Frontal cortex (tissue), 4 donors: Measurements from ENCODE around the gene PTPRN2. TPM values are rescaled to one million over a fixed set of nuclear protein-coding genes. Genes with fewer than 3 reads are reported as not detected.

ENCODE experiments used
- DNase-seq, 2 donors: peaks; one replicate each; pipeline ENCODE4 v3.0.0; 2012; ENCODE audit warnings: low spot score in 2 of 2
- FAIRE-seq: peaks from 2 replicates; lab custom pipeline; 2012; peaks lifted over from hg19 to GRCh38; lab: Jason Lieb, UNC
- total RNA-seq: library from RNA; depleted of rRNA; stranded (reverse); fragments of >200 nt; gene quantifications from one replicate; pipeline ENCODE4 v1.2.3, GENCODE V29; 2014
- donor health status: control.
- donor health status: control.
- donor health status: control.

The PTPRN2 gene
- total RNA-seq, 1 donor from 2014 or later: 52.2 TPM

DNA sequence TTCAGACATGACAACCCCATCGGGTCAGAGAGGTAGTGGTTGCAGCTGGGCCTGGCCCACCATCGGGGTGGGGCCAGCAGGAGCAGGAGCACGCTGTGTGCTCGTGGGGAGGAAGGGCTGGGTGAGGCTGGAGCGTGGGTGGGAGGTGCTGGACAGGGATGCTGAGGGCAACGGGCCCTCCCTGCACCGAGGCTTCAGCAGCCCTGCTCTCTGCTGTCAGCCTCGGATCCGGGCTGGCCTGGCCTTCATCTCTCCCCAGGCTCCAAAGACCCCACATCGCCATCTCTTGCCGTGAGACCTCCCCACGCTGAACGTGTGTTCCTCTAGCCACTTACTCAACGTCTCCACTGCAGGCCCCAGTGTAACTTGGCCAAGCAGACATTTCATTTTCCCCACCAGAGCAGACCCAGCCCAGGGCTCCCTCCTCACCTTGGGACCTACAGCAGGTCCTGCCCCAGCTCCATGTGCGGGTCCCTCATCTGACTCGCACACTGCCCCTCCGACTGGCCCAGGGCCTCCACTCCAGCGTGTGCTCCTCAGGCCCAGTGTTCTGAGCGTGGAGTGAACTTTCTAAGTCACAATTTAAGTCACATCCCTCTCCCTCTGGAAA is 788.4 kb downstream of the PTPRN2 start:
- FAIRE-seq (no peak), DNase-seq (no peak)

DNA sequence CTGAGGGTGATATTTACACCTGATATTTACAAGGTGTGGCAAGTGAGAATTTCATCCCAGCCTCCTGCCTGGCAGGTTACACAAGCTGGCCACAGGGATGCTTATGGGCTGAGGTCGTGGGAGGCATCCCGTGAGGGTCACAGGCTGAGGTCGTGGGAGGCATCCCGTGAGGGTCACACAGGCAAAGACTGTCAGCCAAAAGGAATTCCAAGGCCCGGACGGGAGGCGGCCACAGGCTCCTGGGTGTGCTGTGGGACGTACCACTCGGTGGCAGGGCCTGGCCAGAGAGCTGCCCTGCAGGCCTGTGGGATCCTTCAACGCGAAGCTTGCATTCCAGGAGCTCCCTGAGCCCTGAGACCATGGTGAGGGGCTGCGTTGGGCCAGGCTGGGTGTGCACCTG is 790.3 kb downstream of the PTPRN2 start:
- FAIRE-seq: no peak

DNA sequence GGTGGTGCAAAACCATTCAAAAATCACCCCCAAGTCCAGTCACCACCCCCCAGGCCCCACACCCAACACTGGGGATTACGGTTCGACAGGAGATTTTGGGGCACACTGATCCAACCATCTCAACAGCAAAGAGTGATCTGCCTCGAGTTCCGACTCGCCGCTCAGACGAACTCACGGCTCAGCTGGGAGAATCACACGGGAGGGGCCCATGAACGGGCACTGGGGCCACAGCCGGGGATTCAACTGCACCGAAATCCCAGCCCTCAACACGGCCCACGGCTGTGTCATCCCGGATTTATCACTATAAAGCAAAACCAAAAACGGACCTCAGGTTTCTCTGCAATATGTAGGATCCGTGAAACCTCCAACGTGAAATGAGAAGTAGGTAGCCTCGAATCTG is 790.8 kb downstream of the PTPRN2 start:
- no peak for DNase-seq
- no peak for FAIRE-seq

More for the DNA sequence above, 790.3 kb downstream of the PTPRN2 start:
- DNase-seq: no peak

DNA sequence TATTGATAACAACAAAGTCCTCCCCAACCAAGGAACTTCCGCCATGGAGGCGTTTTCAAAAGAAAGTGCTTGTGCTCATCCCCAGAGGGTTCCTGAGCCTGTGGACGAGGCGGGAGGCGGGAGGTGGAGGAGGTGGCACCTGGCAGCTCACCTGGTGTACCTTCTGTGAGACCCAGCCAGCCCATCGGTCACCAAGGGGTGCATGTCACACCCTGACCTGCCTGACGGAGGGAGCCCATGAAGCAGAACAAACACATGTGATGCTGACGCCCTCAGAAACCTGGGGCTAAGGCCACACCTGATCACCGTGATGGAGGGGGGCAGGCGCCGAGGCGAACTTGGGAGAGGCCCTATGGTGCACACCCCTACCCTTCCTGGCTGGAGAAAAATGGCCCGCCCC is 792.0 kb downstream of the PTPRN2 start:
- FAIRE-seq: no peak

DNA sequence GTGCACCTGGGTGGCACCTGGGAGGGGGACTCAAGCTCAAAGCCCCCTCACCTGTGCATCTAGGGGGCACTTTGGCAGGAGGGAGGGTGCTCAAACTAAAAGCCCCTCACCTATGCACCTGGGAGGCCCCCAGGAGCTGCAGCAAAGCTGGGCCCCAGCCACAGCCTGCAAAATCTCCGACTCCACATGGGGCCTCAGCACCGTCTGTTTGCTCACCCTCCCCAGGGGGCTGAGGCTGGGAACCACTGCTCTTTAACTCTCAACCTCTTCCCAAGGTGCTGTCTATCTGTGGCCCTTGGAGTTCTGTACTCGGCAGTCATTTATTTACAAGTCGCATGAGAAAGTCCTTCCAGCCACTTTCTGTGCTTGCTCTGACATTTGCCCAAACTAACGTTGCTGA is 792.4 kb downstream of the PTPRN2 start:
- FAIRE-seq (no peak), DNase-seq (no peak)

More for the DNA sequence above, 792.0 kb downstream of the PTPRN2 start:
- DNase-seq: no peak

DNA sequence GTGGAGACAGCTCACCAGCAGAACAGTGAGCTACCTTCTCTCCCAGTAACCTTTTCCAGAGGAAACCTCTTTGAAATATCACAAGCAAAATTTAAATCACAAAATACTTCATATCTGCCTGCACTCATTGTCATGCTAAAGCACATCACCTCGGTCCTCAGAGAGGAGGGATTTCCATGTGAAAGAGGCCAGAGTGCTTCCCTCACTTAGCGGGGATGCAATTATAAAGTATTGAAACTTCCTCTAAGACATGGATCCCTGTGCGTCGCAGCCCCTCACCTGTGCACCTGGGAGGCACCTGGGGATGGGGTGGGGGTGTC is 792.9 kb downstream of the PTPRN2 start:
- DNase-seq (no peak), FAIRE-seq (no peak)

DNA sequence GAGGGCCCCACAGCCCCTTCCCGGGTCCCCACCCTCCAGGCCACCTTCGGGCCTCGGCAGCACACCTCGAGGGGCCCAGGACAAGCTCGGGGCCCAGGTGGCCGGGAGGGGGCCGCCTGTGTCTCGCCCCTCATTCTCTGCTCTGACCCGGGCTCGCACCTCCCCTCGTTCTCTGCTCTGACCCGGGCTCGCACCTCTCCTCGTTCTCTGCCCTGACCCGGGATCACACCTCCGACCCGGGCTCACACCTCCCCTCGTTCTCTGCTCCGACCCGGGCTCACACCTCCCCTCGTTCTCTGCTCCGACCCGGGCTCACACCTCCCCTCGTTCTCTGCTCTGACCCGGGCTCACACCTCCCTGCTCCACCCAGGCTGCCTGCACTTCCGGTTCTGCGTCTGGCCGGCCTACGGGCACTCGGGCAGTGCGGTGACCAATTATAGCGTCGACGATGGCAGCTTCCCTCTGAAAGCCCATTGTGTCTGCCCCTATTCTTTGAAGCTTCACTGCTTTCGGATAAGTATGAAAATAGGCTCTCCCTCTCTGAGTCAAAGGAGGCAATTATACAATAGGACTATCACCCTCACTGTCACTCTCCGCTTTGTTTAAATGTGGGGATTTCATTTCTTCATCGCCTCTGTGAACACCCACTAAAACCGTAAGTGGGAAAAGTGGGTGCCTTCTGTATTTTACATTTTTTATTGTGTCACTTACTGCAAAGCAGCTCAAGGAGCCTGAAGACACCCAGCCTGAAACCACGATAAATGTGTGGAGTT is 793.5 kb downstream of the PTPRN2 start:
- DNase-seq: no peak

DNA sequence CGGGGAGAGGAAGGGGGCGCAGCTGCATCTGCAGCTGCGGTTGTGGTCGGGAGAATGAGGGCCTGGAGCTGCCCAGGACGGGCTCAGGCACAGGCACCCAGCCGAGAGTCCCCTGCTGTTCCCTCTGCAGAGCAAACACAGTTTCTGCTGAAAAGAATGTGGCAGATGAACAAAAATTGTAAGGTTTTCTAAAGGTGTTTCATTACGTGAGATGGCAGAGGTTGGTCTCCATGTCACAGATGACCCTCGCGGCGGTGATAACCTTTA is 794.6 kb downstream of the PTPRN2 start:
- no peak for FAIRE-seq

More for the DNA sequence above, 793.5 kb downstream of the PTPRN2 start:
- FAIRE-seq: no peak

DNA sequence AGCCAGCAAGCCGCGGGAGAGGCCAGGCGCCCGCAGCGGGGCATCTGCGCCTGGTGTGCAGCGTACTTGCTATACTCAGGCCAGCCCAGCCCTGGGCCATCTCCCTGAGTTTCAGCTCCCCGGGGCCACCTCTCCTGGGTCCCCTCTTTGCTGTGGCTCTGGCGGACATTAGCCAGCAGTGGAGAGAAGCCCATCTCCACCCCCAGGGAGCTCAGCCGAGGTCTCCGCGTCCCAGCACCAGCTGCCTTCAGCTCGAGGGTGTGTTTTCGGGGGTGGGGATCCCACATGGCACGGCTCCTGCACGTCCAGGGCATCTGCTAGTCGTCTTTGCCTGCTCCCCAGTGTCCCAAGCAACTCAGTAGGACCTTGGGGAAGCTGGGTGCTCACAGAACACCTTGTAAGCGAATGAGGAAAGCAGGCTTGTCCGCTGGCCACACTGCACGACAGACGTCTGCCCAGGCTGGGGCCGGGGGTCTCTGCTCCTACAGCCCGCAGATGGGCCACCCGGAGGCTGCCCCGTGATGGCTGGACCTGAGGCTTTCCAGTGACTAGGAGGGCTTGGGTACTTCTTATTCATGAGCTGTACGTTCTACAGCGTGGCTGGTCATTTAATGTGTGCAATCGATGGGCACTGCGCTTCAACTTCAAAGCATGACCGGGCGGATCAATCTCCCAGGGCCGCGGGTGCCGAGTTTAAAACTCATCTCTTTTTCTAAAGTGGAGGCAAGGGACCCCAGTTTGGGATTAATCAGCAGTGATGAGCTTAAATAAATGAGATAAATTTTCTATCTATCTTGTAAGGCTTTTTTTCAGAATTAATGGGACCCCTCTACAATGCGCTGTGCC is 795.2 kb downstream of the PTPRN2 start:
- DNase-seq: no peak

More for the DNA sequence above, 794.6 kb downstream of the PTPRN2 start:
- no peak for DNase-seq

DNA sequence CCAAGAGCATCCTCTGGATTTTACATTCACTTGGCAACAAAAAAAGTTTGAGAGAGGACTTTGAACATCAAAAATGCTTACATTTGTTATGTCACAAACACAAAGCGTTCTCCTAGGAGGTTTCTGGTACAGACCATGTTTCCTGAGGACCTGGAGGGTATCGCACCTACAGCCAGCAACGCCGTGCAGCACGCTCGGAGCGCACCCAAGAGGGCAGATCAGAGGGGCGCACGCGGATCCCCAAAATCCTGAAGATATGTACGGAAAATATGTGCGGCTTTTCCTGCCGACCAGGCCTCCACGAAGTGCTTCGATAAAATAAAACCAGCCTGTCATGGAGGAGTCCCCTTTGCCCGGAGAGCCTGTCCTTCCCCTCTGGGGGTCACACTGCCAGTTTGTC is 796.0 kb downstream of the PTPRN2 start:
- DNase-seq (no peak), FAIRE-seq (no peak)

More for the DNA sequence above, 795.2 kb downstream of the PTPRN2 start:
- FAIRE-seq: no peak

DNA sequence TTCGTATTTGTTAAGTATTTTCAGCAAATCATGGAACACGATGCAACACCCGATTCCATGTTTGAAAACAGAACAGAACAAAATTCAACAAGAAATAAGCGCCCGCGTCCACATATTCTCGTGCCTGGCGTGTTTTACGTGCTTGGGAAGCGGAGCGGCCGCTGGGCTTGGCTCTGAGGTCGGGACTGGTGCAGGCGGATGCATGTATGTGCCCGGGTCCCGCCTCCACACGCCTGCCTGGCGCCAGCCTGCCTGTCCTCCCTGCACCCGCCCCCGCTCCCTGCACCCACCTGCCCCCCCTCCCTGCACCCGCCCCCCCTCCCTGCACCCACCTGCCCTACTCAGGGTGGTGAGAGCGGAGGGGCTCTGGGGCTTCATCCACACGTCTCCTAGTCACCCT is 796.4 kb downstream of the PTPRN2 start:
- DNase-seq (no peak), FAIRE-seq (no peak)

DNA sequence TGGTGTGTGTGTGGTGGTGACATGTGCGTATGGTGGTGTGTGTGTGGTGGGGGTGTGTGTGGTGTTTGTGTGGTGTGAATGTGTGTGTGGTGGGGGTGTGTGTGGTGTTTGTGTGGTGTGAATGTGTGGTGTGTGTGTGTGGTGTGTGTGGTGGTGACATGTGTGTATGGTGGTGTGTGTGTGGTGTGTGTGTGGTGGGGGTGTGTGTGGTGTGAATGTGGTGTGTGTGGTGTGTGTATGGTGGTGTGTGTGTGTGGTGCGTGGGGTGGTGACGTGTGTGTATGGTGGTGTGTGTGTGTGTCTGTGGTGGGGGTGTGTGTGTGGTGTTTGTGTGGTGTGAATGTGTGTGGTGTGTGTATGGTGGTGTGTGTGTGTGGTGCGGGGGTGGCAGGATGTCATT is 797.7 kb downstream of the PTPRN2 start:
- DNase-seq (no peak), FAIRE-seq (no peak)

DNA sequence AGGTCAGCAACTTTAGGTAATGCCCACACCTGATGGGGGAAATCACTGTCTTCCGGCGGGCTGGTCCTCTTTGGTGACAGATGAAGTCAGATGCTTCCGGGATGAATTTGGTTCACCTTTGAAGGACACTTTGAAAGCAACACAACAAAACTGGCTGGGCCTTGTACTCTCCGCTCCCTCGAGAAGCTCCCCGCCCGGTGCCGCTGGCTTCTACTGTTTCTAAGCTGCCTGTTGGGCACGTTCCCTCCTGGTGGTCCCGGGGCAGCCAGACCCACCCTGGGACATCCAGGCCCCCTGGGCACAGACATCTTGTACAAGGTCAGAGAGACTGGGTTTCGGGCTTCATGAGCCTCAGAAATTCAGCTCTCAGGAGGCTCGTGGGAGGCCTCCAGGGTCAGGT is 798.5 kb downstream of the PTPRN2 start:
- DNase-seq (no peak), FAIRE-seq (no peak)

DNA sequence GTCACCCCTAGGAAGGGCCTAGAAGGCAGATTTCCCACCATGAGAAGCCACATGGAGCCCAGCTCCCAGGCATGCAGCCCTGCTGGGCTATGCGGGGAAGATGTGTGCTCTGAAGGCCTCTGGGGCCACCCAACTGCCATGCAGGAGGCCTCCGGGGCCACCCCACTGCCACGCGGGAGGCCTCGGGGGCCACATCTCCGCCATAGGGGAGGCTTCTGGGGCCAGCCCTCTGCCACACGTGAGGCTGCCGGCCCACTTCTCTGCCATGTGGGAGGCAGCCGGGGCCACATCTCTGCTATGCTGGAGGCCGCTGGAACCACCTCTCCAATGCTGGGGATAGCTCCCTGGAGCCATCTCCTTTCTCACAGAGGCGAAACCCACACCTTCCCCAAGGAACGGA is 799.0 kb downstream of the PTPRN2 start:
- FAIRE-seq: no peak

DNA sequence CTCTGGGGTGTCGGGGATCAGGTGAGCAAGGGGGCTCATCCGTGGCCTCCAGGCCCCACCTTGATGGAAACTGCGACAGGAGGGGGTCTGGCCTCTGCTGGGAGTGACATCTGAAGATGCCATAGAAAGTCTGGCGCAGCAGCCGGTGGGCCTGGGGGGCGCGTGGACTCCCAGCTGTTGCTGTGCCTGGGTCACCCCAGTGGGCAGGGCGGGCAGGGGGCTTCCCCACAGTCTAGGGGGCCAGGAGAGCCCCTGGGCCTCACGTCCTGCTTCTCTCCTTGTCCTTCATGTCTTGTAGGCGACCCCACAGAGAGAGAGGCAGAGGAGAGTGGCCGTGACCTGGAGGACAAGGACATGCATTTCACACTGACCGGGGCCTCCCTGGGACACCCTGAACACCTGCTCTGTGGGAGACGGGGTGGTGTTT is 800.3 kb downstream of the PTPRN2 start:
- DNase-seq: no peak
- no peak for FAIRE-seq

More for the DNA sequence above, 799.0 kb downstream of the PTPRN2 start:
- no peak for DNase-seq

DNA sequence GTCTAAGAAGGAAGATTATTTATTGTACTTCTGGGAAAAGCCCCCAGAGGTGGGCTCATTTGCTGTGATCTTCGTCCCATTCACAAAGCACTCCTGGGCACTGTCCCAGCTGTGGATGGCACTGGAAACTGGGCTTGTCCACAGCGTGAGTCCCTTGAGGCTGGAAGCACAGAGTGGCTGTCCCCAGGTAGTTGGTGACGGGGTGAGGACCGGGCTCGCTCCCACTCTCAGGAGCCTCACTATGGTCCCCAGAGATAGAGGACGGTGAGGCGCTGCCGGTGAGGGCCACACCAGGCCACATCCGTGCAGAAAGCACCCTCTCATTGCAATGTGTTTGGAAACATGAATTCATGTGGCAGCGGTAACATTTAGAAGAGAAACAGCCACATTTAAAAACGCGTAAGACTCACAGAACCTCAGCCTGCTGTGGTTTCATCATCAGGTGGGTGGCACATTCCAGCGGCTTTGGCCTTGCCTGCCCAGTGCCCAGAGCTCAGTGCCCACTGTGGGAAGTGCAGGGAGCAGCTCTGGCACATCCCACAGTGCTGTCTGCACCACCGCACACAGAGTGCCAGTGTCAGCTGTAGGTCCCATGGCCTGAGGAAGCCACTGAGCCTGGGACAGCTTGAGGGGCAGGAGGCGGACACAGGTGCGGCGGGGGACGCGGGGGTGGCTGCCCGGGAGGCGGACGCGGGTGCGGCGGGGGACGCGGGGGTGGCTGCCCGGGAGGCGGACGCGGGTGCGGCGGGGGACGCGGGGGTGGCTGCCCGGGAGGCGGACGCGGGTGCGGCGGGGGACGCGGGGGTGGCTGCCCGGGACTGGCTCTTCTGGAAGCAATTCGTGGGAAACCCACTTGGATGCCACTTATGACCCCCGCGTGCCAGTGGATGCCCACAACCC is 801.0 kb downstream of the PTPRN2 start:
- DNase-seq (no peak), FAIRE-seq (no peak)

DNA sequence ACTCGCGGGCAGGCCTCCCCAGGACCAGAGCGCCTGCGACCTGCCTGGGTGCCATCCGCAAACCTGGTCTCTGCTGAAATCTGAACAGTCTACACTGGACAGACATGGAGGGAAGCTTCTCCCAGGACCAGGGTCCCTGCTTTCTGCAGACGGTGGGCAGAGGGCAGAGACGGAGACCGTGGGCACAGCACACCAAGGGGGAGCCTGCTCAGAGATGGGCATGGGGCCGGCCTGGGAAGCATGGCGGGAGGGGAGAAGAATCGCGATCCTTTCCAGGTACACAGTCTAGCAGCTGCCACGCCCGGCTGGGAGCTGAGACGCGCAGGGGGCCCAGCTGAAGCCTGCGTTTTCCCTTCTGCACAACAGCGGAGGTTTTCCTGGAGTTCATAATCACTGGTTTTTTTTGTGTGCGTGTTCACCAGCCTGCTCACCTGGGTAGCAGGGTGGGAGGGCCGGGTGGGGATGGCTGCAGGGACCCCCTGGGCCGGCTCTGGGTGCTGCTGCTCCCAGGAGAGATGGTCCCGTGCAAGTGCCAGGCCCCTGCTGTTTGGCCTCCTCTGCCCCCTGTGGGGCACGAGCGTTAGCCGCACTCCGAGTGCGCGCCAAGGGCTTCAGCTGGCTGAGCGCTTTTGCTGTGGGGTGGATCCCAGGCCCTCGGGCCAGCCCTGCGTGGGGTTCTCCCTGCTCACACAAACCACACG is 802.0 kb downstream of the PTPRN2 start:
- FAIRE-seq (no peak), DNase-seq (no peak)

DNA sequence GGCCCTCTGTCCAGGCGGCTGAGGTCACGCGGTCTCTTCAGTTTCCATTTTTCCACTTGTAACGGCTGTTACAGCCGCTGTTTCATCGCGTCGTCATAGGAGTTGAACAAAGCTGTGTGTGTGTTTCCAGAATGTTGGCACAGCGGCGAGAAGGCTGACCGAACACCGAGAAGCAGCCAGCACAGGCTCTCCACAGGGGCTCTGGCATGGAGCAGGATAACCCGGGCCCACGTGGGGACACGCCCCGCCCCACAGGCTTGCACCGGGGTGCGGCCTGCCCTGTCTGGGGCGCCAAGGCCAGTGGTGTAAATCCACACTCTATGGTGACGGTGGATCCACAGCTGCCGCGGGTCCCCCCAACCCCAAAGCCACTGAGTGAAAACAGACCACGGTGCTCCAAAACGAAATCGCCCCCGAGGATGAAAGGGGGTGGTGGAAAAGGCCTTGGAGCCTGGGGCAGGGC is 802.6 kb downstream of the PTPRN2 start:
- no peak for FAIRE-seq
- peak; percentile 67 to 68 for DNase-seq
